CD4-positive, alpha-beta T cell treated with Interferon alpha-2 for 1 hour (primary cell): ENCODE measurements around the gene MEIS2.

Source experiments
- DNase-seq, 2 donors: peaks; one replicate each; pipeline ENCODE4 v3.0.0-alpha.2; 2020 to 2022

Gene MEIS2

DNA sequence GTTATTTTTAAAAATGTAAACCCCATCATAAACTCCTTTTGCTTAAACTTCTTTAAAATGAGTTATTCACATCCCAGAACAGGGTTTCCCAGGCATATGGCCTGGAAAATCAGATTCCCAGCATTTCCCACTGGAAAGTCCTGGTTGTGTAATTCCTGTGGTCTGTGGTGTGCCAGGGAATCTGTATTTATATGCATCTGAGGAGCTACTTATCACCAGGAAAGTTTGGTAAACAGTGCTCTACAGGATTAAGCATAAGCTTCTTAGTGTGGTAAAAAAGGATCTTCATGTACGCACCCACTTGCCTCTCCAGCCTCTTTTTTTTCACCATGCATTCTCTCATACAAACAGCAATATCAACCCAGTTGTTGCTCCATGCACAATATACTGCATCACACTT lies 28.2 kb downstream of the MEIS2 start:
- no peak for DNase-seq

DNA sequence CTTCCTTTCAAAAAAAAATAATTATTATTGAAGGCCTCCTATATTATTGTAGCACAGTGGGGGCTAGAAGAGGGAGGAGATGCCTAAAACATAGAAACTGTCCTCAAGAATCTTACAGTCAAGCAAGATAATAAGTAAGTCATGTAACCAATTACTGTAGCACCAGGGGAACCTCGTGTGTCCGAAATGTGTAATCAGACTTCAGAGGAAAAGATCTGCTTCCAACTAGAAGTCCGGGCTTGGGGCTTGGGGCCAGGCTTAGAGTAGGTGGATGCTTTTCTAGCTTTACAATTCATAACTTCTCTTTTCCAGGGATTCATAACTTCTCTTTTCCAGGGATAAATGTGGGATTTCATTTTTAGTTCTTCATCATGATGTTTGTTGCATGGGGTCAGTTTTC lies 29.2 kb downstream of the MEIS2 start:
- no peak for DNase-seq

- no peak for DNase-seq
Measured at GRCh38 chr15:37070686-37071085, 29.7 kb downstream of the MEIS2 start.

GRCh38 chr15:37061996-37062395 lies 38.4 kb downstream of the MEIS2 start:
- DNase-seq = no peak

- no peak for DNase-seq
Measured at GRCh38 chr15:37059086-37059485, 41.3 kb downstream of the MEIS2 start.

DNA sequence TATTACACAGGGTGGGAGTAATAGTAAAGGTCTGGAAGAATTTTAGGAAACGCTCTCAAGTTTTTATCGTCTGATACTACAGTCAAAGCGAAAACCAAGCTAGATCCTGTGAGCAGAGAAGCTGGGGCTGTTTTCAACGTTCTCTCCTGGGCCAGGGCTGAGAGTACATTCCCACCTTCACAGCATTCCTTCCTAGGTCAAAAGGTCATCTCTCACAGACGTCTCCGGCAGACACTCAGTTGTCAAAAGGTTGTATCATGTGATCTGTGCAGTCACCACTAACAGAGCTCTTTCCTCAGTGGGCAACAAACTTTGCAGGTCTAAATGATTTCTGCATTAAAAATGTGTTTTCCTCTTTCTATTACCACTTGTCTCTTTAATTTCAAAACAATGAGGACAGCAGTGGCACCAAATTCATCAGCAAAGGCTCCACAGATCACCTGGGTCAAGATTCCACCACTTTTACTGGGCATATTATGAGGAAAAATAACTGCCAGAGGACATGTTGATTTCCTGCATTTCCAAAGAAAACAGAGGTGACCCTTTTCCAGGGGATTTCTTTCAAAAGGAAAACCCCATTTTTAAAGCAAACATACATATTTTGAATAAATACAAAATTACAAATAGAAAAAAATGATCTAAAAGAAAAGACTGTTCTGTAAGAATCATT lies 41.9 kb downstream of the MEIS2 start:
- no peak for DNase-seq

DNA sequence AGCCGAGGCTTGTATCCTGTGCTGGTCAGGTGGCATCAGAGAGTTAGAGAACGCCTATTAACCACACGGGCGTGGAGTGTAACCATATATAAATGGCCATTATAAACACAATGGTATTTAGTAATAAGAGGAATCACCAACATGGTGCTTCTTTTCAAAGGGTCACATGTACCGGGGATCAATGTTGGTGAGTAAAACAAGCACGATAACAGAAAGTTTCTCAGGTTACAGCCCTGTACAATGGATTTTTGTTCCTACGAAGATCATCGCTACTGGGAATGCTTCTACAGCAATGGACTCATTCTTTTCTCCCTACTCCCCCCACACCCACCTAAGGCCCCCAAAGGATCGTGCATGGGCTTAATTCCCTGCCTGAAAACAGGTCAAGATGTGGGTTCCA lies 42.5 kb downstream of the MEIS2 start:
- DNase-seq = no peak

- no peak for DNase-seq
Measured at GRCh38 chr15:37057256-37057655, 43.1 kb downstream of the MEIS2 start.

DNA sequence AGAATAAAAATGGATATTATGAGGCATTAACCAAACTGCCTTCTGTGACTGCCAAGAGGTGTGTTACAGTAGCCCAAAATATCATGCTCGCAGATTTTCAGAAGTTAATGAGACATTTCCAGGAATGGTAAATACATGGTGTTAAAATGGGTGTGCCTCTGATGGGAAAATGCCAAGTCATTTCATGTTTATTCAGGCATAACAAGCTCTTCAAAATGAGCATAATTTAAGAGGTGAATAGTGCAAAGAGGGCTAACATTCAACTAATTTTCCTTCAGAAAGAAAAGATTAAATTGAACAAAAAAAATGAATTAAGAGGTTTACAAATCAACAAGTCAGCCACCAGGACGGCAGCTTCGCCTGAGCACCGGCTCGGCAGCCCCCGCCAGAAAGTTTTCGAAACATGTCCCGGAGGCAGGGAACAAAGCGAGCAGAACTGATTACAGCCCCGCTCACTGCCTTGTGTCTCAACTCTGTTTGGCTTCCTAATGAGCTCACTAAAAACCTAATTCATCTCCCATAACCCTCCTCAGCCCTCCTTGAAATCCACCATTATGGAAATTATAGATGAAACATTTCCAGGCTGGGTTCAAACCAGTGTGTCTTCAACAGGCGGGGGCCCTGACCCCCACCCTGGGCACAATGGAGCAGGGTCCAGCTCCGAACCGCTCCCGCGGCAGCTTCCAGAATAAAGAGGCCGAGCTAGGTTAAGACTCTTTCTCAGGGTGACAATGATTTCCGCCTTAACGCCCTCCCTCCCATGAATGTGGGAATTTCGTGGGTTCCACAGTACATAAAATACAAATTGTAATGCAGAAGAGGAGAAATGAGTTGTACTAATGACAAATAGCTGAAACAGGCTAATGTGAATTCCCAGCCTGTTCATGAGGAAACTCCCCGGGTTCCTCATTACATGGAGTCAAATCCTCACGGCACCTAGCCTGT lies 43.9 kb downstream of the MEIS2 start:
- no peak for DNase-seq

- DNase-seq = no peak
Measured at GRCh38 chr15:37055481-37055880, 44.9 kb downstream of the MEIS2 start.

DNA sequence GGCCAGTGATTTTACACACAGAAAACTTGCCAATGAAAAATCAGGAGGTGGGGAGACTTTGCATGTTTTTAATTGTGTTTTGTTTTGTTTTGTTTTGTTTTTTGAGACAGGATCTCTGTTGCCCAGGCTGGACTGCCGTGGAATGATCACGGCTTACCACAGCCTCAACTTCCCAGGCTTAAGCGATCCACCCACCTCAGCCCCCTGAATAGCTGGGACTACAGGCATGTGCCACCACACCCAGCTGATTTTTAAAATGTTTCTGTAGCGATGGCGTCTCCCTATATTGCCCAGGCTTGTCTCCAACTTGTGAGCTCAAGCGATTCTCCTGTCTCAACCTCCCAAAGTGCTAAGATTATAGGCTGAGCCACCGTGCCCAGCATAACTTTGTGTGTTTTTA lies 46.0 kb downstream of the MEIS2 start:
- no peak for DNase-seq

DNA sequence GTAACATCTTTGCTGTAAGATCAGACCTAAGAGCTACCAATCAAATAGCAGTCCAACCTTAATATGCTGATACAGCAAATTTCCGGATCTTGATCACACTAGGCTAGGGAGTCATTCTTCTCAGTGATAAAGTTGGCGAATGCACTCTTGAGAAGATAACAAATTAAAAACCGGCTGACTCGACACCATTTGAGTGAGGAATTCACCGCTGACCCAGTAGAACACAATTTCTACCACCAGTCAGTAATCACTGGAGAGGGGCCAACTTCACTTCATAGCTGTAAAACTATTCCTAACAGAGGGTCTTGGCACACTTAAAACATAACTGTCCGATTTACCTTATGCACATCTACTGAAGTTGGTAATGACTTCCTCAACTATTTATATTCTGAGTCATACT lies 47.2 kb downstream of the MEIS2 start:
- no peak for DNase-seq

DNA sequence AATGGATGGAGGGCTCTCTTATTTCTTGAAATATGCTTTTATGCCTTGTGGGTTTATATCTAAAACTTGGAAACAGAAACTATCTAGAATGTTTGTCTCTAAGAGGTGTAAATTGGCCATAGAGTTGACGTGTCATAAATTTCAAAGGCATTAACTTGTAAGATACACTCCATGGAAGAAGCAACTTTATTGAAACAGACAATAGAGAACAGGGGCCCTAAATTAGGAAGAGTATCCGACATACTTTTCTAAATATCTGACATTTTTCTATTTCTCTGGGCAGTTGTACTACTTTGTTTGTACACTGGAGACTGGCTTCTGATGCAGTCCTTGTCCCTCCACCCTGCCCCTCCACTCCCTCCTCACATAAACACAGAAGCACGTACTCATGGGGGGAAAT lies 50.0 kb downstream of the MEIS2 start:
- DNase-seq = no peak

DNA sequence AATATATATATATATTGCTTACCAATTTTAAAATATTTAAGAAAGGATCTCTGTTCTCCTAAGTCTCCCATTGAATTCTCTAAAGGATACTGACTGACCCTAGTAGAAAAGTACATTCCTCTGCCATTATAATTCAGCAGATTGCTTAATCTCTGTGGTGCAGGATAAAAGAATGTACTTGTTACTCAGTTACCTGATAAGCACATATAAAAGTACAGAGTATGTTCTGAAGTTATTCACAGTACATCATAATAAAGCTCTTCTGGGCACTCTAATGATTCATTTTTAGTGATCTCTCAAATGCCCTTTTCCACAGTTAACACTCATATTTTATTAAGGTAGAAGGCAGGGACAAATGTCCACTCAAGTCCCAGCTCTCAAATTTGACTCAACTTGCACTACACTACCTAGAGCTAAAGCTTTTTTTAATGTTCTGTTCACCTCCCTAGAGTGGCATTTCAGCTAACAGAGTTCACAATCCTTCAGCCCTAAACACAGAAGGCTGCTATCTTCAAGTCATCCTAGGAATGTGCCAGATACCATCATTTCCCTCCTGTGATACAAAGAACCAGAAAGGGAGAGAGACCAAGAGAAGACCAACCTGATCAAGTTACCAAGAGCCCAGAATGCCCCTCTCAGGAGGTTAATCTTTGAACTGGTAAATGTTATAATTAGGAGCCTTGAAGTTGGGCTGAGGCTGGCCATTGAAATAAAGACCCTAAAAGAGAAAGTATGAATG lies 53.3 kb downstream of the MEIS2 start:
- no peak for DNase-seq

DNA sequence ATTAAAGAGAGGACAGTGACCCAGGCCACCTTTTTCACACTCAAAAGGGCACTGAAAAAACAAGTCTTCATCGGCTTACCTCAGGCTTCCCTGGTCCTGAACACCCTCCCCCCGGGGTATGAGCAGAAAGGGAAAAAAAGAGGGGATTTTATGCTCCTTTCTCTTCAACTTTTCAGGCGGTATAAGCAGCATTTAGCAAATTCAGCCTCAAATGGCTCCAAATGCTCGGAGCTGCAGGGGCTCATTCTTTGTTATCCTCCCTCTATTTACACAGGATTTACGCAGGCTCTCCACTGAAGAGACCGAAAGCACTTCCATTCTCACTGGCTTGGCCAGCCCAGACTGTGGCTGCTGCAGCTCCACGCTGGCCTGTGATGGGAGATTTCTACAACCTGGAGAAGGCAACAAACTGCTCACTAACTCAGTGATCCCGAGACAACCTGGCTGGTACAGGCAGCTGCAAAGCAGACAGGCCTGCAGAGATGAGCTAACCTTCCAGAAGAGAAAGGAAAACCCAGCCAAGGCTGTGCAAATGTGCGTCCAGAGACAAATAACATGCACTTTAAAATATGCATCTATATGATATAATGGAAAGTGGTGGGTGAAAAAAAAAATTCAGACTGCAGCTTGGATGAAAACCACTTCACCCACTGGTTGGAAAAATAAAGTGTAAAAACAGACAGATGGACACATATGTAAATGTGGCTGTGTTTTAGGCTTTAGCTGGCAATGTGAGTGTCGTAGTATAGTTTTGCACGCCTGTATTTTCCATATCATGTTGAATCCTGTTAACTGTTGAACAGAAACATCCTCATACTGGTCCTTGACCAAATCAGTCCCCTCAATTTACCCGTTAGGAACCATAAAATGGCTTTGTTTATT lies 54.2 kb downstream of the MEIS2 start:
- DNase-seq = no peak

- DNase-seq = no peak
Measured at GRCh38 chr15:37044915-37045648, 55.3 kb downstream of the MEIS2 start.

DNA sequence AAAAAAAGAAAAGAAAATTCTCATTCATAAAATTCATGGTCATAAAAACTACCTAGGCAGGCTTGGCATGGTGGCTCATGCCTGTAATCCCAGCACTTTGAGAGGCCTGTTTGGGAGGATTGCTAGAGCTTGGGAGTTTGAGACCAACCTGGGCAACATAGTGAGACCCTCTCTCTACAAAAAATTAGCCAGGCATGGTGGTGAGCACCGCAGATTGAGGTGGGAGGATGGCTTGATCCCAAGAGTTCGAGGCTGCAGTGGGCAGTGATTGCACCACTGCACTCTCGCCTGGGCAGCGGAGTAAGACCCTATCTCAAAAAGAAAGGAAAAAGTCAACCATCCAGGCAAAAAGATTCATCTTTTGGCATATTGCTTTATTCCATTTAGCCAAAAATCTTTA lies 58.5 kb downstream of the MEIS2 start:
- no peak for DNase-seq

DNA sequence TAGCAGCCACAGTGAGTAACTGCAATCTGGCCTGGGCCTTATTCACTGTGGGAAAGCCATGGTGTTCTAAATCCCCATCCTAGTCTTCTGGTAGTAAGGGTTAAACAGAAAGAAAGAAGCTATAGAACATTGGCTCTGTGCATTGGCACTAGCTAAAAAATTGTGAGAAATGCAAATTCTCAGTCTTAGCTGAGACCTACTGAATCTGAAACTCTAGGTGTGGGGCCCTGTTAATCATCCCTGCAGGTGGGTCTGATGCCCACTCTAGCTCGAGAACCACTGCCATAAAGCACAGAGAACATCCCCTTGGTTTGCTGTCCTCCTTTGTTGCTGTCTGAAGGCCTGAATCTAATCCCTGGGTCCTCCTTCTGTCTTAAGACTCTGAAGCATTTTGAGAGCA lies 59.3 kb downstream of the MEIS2 start:
- no peak for DNase-seq

DNA sequence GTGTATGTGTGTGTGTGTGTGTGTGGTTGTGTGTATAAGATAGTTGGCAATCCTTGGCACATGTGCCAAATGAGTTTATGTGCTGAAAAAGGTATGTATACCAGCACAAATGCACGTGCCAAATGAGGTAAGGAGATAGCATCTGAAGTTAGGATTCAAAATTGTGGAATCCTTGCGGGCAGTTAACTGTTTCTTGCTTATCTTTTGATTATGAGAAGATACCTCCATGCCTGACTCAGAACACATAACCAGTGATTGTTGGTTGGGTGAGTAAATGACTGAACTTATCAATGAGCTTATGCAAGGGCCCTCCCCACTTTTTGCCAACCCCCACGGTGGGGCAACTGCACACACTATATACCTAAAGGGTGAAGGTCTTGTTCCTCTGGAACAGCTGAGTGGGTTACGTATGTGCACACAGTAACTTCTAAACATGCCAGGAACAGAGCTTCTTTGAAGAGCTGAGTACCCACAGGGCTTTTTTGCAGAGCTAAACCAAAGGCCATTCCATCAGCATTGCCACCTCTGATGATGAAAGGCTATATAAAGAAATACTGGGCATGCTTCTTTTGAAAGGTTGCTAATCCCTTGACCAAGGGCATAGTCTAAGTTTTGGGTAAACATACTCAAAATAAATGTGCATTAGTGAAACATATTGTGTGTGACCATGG lies 60.1 kb downstream of the MEIS2 start:
- DNase-seq = no peak

GRCh38 chr15:37038716-37039106 lies 61.6 kb downstream of the MEIS2 start:
- no peak for DNase-seq
